ENCODE measurements around the gene PDE10A.

The PDE10A gene

GRCh38 chr6:165662749-165663376 is at the start of gene PDE10A:
TSS of gene PDE10A (minus strand) at chr6:165663241. CDS start at chr6:165662811, 430 bp downstream.
- H3K9me3 ChIP-seq (ENCODE audit: control insufficient read depth in 2 of 2, low read length in 2 of 2) = no peaks in the 10 kb centered on the region
- peak within 1 kb of the TSS; percentile 16 to 44 for H3K4me3 ChIP-seq (ENCODE audit: low read length in 2 of 2)
- peaks cover 22 to 30% of the 10 kb centered on the region in 2 donors for H3K27me3 ChIP-seq (ENCODE audit: control insufficient read depth in 2 of 2, insufficient read depth in 2 of 2, low read length in 2 of 2)
- H3K36me3 ChIP-seq (ENCODE audit: control insufficient read depth in 2 of 2, insufficient read depth in 2 of 2, low read length in 2 of 2) = no peaks in the 10 kb centered on the region
- no peak within 1 kb of the TSS for H3K27ac ChIP-seq (ENCODE audit: low read depth in 2 of 2, low read length in 2 of 2)
- H3K4me1 ChIP-seq (ENCODE audit: control insufficient read depth in 2 of 2, insufficient read depth in 2 of 2, low read length in 2 of 2) = peaks cover 0 to 8% of the 10 kb centered on the region in 2 donors
- H3K9ac ChIP-seq (ENCODE audit: low read depth in 1 of 2, low read length in 2 of 2) = no peak within 1 kb of the TSS

GRCh38 chr6:165708985-165709576 is 46.0 kb upstream of the PDE10A start:
- Histone ChIP-seq H3K4me3 (ENCODE audit: low read length in 2 of 2) (no peak overlapping the region), H3K4me1 (ENCODE audit: control insufficient read depth in 2 of 2, insufficient read depth in 2 of 2, low read length in 2 of 2) (no peaks in the 10 kb centered on the region), H3K36me3 (ENCODE audit: control insufficient read depth in 2 of 2, insufficient read depth in 2 of 2, low read length in 2 of 2) (no peaks in the 10 kb centered on the region), H3K9ac (ENCODE audit: low read depth in 1 of 2, low read length in 2 of 2) (no peak overlapping the region), H3K9me3 (ENCODE audit: control insufficient read depth in 2 of 2, low read length in 2 of 2) (no peaks in the 10 kb centered on the region), H3K27ac (ENCODE audit: low read depth in 2 of 2, low read length in 2 of 2) (no peak overlapping the region), H3K27me3 (ENCODE audit: control insufficient read depth in 2 of 2, insufficient read depth in 2 of 2, low read length in 2 of 2) (no peaks in the 10 kb centered on the region)

DNA sequence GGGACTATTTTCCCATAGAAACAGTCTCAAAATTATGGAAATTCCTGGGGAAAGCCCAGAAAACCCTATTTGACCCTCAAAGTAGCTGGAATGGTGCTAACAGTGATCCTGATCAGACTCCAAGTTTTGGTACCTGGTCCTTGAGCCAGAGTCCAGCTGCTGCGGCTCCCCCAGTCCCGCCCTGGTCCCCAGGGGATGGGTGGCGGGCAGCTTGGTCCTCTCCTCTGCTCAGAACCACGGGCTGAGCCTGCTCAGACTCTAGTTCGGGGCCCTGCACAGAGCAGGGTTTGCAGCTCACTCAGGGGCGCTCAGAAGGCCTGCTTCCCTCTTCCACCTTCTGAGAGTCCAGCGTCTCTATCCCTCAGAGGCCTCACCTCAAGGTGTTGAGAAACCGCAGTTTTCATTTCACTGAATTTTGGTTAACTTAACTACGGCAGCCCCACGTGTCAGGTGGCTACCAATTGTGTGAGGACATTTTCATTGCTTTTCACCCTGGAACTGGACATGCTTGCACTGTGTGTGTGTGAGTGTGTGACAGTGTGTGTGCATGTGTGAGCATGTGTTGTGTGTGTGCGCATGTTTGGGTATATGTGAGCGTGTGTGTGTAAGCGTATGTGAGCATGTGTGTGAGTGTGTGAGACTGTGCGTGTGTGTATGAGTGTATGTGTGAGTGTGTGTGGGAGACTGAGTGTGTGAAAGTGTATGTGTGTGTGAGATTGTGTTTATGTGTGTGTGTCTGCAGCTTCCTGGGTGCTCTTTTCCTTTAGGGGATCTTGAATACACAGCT is 44.2 kb upstream of the PDE10A start:
- Histone ChIP-seq H3K9ac (ENCODE audit: low read depth in 1 of 2, low read length in 2 of 2) (no peak overlapping the region), H3K27ac (ENCODE audit: low read depth in 2 of 2, low read length in 2 of 2) (no peak overlapping the region), H3K4me1 (ENCODE audit: control insufficient read depth in 2 of 2, insufficient read depth in 2 of 2, low read length in 2 of 2) (no peaks in the 10 kb centered on the region), H3K27me3 (ENCODE audit: control insufficient read depth in 2 of 2, insufficient read depth in 2 of 2, low read length in 2 of 2) (no peaks in the 10 kb centered on the region), H3K4me3 (ENCODE audit: low read length in 2 of 2) (no peak overlapping the region), H3K9me3 (ENCODE audit: control insufficient read depth in 2 of 2, low read length in 2 of 2) (no peaks in the 10 kb centered on the region), H3K36me3 (ENCODE audit: control insufficient read depth in 2 of 2, insufficient read depth in 2 of 2, low read length in 2 of 2) (no peaks in the 10 kb centered on the region)

DNA sequence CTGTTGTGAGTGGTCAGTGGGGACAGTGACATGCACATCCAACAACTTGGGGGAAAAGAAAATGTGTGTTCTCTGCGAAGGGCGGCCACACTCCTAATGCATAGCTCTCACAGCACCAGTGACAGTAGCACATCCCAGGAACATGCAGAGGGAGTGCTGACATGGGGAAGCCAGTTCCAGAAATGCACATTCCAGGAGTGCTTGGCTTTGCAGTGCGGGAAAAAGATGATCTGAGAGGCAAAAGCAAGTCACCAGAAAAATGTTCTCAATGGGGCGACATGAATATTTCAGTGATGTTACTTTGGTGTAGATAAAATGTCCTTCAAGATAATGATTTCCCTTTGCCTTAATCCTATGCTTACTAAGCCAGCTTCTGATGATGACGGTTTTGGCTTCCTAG is 42.9 kb upstream of the PDE10A start:
- no peak overlapping the region for H3K27ac ChIP-seq (ENCODE audit: low read depth in 2 of 2, low read length in 2 of 2)
- H3K4me1 ChIP-seq (ENCODE audit: control insufficient read depth in 2 of 2, insufficient read depth in 2 of 2, low read length in 2 of 2) = no peaks in the 10 kb centered on the region
- H3K4me3 ChIP-seq (ENCODE audit: low read length in 2 of 2) = no peak overlapping the region
- H3K9me3 ChIP-seq (ENCODE audit: control insufficient read depth in 2 of 2, low read length in 2 of 2) = no peaks in the 10 kb centered on the region
- H3K9ac ChIP-seq (ENCODE audit: low read depth in 1 of 2, low read length in 2 of 2) = no peak overlapping the region
- H3K36me3 ChIP-seq (ENCODE audit: control insufficient read depth in 2 of 2, insufficient read depth in 2 of 2, low read length in 2 of 2) = no peaks in the 10 kb centered on the region
- no peaks in the 10 kb centered on the region for H3K27me3 ChIP-seq (ENCODE audit: control insufficient read depth in 2 of 2, insufficient read depth in 2 of 2, low read length in 2 of 2)

DNA sequence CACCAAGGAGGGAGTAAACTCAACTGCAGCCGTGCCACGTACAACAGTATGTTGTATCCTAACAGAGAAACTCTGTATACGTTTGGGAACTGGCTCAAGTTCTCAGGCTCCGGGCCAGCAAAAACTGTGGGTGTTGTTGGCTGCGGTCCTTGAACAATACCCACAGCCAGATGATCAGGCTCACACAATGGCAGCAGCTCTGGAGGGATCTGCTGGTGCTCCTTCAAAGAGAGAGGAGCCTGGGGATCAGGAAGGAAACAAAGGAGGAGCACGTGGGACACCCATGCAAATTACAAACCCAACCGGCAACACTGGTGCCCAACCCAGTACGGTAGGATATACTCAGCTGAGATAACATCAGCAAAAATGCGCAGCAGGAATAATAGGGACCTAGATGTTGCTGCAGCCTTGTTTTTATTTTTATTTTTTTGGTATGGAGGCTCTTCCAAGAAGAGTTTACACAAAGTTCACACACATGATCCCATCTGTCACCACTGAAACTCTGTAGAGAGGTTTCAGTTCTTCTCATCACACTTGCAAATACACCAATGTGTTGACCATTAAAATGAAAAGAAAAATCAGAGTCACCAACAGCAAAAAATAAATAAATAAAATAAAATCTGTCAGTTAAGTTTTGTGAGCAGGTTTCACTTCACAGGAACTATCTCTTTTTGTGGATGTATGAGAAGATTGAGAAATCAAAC is 41.2 kb upstream of the PDE10A start:
- Histone ChIP-seq H3K4me3 (ENCODE audit: low read length in 2 of 2) (no peak overlapping the region), H3K27me3 (ENCODE audit: control insufficient read depth in 2 of 2, insufficient read depth in 2 of 2, low read length in 2 of 2) (no peaks in the 10 kb centered on the region), H3K4me1 (ENCODE audit: control insufficient read depth in 2 of 2, insufficient read depth in 2 of 2, low read length in 2 of 2) (no peaks in the 10 kb centered on the region), H3K27ac (ENCODE audit: low read depth in 2 of 2, low read length in 2 of 2) (no peak overlapping the region), H3K9me3 (ENCODE audit: control insufficient read depth in 2 of 2, low read length in 2 of 2) (no peaks in the 10 kb centered on the region), H3K9ac (ENCODE audit: low read depth in 1 of 2, low read length in 2 of 2) (no peak overlapping the region), H3K36me3 (ENCODE audit: control insufficient read depth in 2 of 2, insufficient read depth in 2 of 2, low read length in 2 of 2) (no peaks in the 10 kb centered on the region)

GRCh38 chr6:165702669-165703068 is 39.6 kb upstream of the PDE10A start:
- Histone ChIP-seq H3K9me3 (ENCODE audit: control insufficient read depth in 2 of 2, low read length in 2 of 2) (no peaks in the 10 kb centered on the region), H3K4me3 (ENCODE audit: low read length in 2 of 2) (no peak overlapping the region), H3K27ac (ENCODE audit: low read depth in 2 of 2, low read length in 2 of 2) (no peak overlapping the region), H3K9ac (ENCODE audit: low read depth in 1 of 2, low read length in 2 of 2) (no peak overlapping the region), H3K27me3 (ENCODE audit: control insufficient read depth in 2 of 2, insufficient read depth in 2 of 2, low read length in 2 of 2) (no peaks in the 10 kb centered on the region), H3K36me3 (ENCODE audit: control insufficient read depth in 2 of 2, insufficient read depth in 2 of 2, low read length in 2 of 2) (no peaks in the 10 kb centered on the region), H3K4me1 (ENCODE audit: control insufficient read depth in 2 of 2, insufficient read depth in 2 of 2, low read length in 2 of 2) (no peaks in the 10 kb centered on the region)

GRCh38 chr6:165701564-165702354 is 38.7 kb upstream of the PDE10A start:
- no peaks in the 10 kb centered on the region for H3K27me3 ChIP-seq (ENCODE audit: control insufficient read depth in 2 of 2, insufficient read depth in 2 of 2, low read length in 2 of 2)
- no peak overlapping the region for H3K4me3 ChIP-seq (ENCODE audit: low read length in 2 of 2)
- H3K9me3 ChIP-seq (ENCODE audit: control insufficient read depth in 2 of 2, low read length in 2 of 2) = no peaks in the 10 kb centered on the region
- H3K36me3 ChIP-seq (ENCODE audit: control insufficient read depth in 2 of 2, insufficient read depth in 2 of 2, low read length in 2 of 2) = no peaks in the 10 kb centered on the region
- H3K9ac ChIP-seq (ENCODE audit: low read depth in 1 of 2, low read length in 2 of 2) = no peak overlapping the region
- no peaks in the 10 kb centered on the region for H3K4me1 ChIP-seq (ENCODE audit: control insufficient read depth in 2 of 2, insufficient read depth in 2 of 2, low read length in 2 of 2)
- H3K27ac ChIP-seq (ENCODE audit: low read depth in 2 of 2, low read length in 2 of 2) = no peak overlapping the region

DNA sequence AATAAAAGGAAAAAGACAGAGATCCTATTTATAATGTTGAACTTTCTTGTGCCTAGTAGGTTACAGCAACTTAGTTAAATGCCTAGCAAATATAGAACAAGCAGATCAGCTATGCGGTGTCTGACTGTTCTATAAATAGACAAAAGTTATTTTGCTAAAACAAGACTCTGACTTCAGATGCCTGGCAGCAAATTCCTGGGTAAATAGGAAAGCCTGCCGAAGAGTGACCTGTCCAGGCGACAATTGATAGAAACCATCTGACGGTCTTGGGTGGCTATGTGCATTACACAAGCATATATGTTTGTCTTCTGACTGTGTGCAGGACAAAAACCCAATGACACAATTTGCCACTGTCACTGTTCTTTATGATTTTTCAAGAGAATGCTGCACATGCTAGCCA is 38.0 kb upstream of the PDE10A start:
- H3K27ac ChIP-seq (ENCODE audit: low read depth in 2 of 2, low read length in 2 of 2) = no peak overlapping the region
- H3K4me3 ChIP-seq (ENCODE audit: low read length in 2 of 2) = no peak overlapping the region
- H3K9me3 ChIP-seq (ENCODE audit: control insufficient read depth in 2 of 2, low read length in 2 of 2) = no peaks in the 10 kb centered on the region
- no peaks in the 10 kb centered on the region for H3K36me3 ChIP-seq (ENCODE audit: control insufficient read depth in 2 of 2, insufficient read depth in 2 of 2, low read length in 2 of 2)
- H3K4me1 ChIP-seq (ENCODE audit: control insufficient read depth in 2 of 2, insufficient read depth in 2 of 2, low read length in 2 of 2) = no peaks in the 10 kb centered on the region
- H3K9ac ChIP-seq (ENCODE audit: low read depth in 1 of 2, low read length in 2 of 2) = no peak overlapping the region
- H3K27me3 ChIP-seq (ENCODE audit: control insufficient read depth in 2 of 2, insufficient read depth in 2 of 2, low read length in 2 of 2) = no peaks in the 10 kb centered on the region

GRCh38 chr6:165698868-165699267 is 35.8 kb upstream of the PDE10A start:
- no peaks in the 10 kb centered on the region for H3K27me3 ChIP-seq (ENCODE audit: control insufficient read depth in 2 of 2, insufficient read depth in 2 of 2, low read length in 2 of 2)
- no peak overlapping the region for H3K9ac ChIP-seq (ENCODE audit: low read depth in 1 of 2, low read length in 2 of 2)
- H3K4me1 ChIP-seq (ENCODE audit: control insufficient read depth in 2 of 2, insufficient read depth in 2 of 2, low read length in 2 of 2) = no peaks in the 10 kb centered on the region
- H3K27ac ChIP-seq (ENCODE audit: low read depth in 2 of 2, low read length in 2 of 2) = no peak overlapping the region
- H3K36me3 ChIP-seq (ENCODE audit: control insufficient read depth in 2 of 2, insufficient read depth in 2 of 2, low read length in 2 of 2) = no peaks in the 10 kb centered on the region
- H3K4me3 ChIP-seq (ENCODE audit: low read length in 2 of 2) = no peak overlapping the region
- no peaks in the 10 kb centered on the region for H3K9me3 ChIP-seq (ENCODE audit: control insufficient read depth in 2 of 2, low read length in 2 of 2)

All from mucosa of rectum (tissue), 2 donors.